CD4-positive, alpha-beta T cell treated with Interleukin-10 for 1 hour (primary cell): ENCODE data around the gene FMN1.
"Not testable (repeated sequence)": the region's sequence is repeated elsewhere in the genome, so short reads cannot be mapped to it uniquely, and the experiment has no call there.

ENCODE experiments used
- DNase-seq: peaks from one replicate; pipeline ENCODE4 v3.0.0-alpha.2; 2020

FMN1 gene

GRCh38 chr15:32873284-32874114 lies 321.0 kb downstream of the FMN1 start:
- no peak for DNase-seq

GRCh38 chr15:32872621-32873283 lies 321.8 kb downstream of the FMN1 start:
- no peak for DNase-seq

- no peak for DNase-seq
Observed at GRCh38 chr15:32871883-32872282, 322.6 kb downstream of the FMN1 start.

- DNase-seq = no peak
Observed at GRCh38 chr15:32870240-32871033, 324.1 kb downstream of the FMN1 start.

- DNase-seq = no peak
Observed at GRCh38 chr15:32869776-32870175, 324.7 kb downstream of the FMN1 start.

GRCh38 chr15:32867313-32867626 lies 327.2 kb downstream of the FMN1 start:
- no peak for DNase-seq

GRCh38 chr15:32866454-32867312 lies 327.8 kb downstream of the FMN1 start:
- peak; percentile 3 for DNase-seq

- no peak for DNase-seq
Observed at GRCh38 chr15:32864841-32865240, 329.7 kb downstream of the FMN1 start.

- no peak for DNase-seq
Observed at GRCh38 chr15:32864051-32864450, 330.5 kb downstream of the FMN1 start.

GRCh38 chr15:32861761-32862160 lies 332.8 kb downstream of the FMN1 start:
- DNase-seq = no peak

- DNase-seq = no peak
Observed at GRCh38 chr15:32861174-32861573, 333.3 kb downstream of the FMN1 start.

GRCh38 chr15:32859996-32860395 lies 334.5 kb downstream of the FMN1 start:
- no peak for DNase-seq

- no peak for DNase-seq
Observed at GRCh38 chr15:32859251-32859650, 335.3 kb downstream of the FMN1 start.

GRCh38 chr15:32857732-32858131 lies 336.8 kb downstream of the FMN1 start:
- DNase-seq = no peak

GRCh38 chr15:32856753-32857152 lies 337.8 kb downstream of the FMN1 start:
- no peak for DNase-seq

GRCh38 chr15:32855942-32856341 lies 338.6 kb downstream of the FMN1 start:
- DNase-seq = no peak

GRCh38 chr15:32853592-32853991 lies 340.9 kb downstream of the FMN1 start:
- no peak for DNase-seq

- DNase-seq = no peak
Observed at GRCh38 chr15:32852771-32853170, 341.7 kb downstream of the FMN1 start.

- no peak for DNase-seq
Observed at GRCh38 chr15:32852017-32852416, 342.5 kb downstream of the FMN1 start.

GRCh38 chr15:32851572-32851971 lies 342.9 kb downstream of the FMN1 start:
- no peak for DNase-seq

GRCh38 chr15:32849769-32850668 lies 344.5 kb downstream of the FMN1 start:
- no peak for DNase-seq

GRCh38 chr15:32846671-32847070 lies 347.8 kb downstream of the FMN1 start:
- not testable (repeated sequence) for DNase-seq
